Measurements from ENCODE around the gene TRAF2.

GRCh38 chr9:136972335-136972734 is 86.0 kb downstream of the TRAF2 start:
- TF ChIP-seq POLR2A (IDR thresholded peaks at IDR 0.05; ENCODE audit: low read depth, low read length) (no peak), POLR2AphosphoS5 (IDR thresholded peaks at IDR 0.05; ENCODE audit: low read depth, low read length) (no peak), SPI1 (IDR thresholded peaks at IDR 0.05; ENCODE audit: low read depth, low read length) (no peak), TAF1 (IDR thresholded peaks at IDR 0.05; ENCODE audit: low read depth, low read length) (no peak)
